ENCODE data around the gene PDLIM3. TPM values are rescaled to one million over a fixed set of nuclear protein-coding genes. Genes with fewer than 3 reads are reported as not detected.
"Not testable (repeated sequence)": the region's sequence is repeated elsewhere in the genome, so short reads cannot be mapped to it uniquely, and the experiment has no call there.

Gene PDLIM3
- total and polyA plus RNA-seq, 2 donors (not counting 1 experiment from before 2014, with no cell fraction given): 0.15 TPM; not detected in 1

DNA sequence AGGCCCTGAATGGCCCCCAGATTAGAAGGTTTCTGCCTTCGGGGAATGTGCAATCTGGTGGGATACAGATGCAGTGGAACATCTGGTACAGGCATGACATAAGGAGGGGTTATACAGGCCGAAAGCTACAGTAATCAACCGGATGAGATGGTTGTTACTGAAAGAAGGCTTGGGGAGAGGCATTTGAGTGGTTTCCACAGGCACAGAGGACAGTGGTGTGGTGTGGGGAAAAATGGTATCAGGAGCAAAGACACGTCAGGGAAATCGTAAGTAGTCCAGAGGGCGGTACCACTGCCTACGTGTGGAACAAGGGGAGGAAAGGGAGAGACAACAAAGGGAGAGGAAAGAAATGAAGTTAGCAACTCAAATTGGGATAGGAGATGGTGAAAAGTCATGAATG, 3.0 kb downstream of the PDLIM3 start:
- no peaks in the 10 kb centered on the region for H4K20me1 ChIP-seq (ENCODE audit: control insufficient read depth, insufficient read depth, low read length, poor library complexity, severe bottlenecking)
- ChIA-PET CTCF (no interaction called here), POLR2A (no interaction called here)
- Mint-ChIP-seq H3K4me3 (no peak overlapping the region), H3K27me3 (peaks cover 59% of the 10 kb centered on the region), H3K4me1 (peaks cover 8% of the 10 kb centered on the region), H3K9me3 (ENCODE audit: insufficient read depth) (no peaks in the 10 kb centered on the region), H3K27ac (no peak overlapping the region)
- TF ChIP-seq, protein P1, sequence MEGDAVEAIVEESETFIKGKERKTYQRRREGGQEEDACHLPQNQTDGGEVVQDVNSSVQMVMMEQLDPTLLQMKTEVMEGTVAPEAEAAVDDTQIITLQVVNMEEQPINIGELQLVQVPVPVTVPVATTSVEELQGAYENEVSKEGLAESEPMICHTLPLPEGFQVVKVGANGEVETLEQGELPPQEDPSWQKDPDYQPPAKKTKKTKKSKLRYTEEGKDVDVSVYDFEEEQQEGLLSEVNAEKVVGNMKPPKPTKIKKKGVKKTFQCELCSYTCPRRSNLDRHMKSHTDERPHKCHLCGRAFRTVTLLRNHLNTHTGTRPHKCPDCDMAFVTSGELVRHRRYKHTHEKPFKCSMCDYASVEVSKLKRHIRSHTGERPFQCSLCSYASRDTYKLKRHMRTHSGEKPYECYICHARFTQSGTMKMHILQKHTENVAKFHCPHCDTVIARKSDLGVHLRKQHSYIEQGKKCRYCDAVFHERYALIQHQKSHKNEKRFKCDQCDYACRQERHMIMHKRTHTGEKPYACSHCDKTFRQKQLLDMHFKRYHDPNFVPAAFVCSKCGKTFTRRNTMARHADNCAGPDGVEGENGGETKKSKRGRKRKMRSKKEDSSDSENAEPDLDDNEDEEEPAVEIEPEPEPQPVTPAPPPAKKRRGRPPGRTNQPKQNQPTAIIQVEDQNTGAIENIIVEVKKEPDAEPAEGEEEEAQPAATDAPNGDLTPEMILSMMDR (IDR thresholded peaks at IDR 0.05): no peak
- no peak for TF ChIP-seq EZH2 (IDR thresholded peaks at IDR 0.05; ENCODE audit: borderline replicate concordance, insufficient read depth, low read depth, low read length, poor library complexity, severe bottlenecking)
- H3K27me3 ChIP-seq (replicated peaks in 1 of 4; ENCODE audit: control extremely low read depth in 1 of 4, control insufficient read depth in 3 of 4, insufficient read depth in 4 of 4, low read length in 3 of 4): peaks cover 0 to 31% (median 25%) of the 10 kb centered on the region in 4 experiments
- H3K4me2 ChIP-seq (replicated peaks; ENCODE audit: low read depth, low read length, poor library complexity, severe bottlenecking): no peak overlapping the region
- DNase-seq (no peak), ATAC-seq (ENCODE audit: low read depth) (no peak)
- peaks cover 0 to 7% (median 0%) of the 10 kb centered on the region in 3 donors for H3K9me3 ChIP-seq (ENCODE audit: control extremely low read depth in 1 of 3, control insufficient read depth in 2 of 3, insufficient read depth in 1 of 3, low read length in 2 of 3)
- no peak overlapping the region for H3K9ac ChIP-seq (ENCODE audit: low read length)
- H3K36me3 ChIP-seq (replicated peaks in 1 of 2; ENCODE audit: control extremely low read depth in 1 of 2, control insufficient read depth in 1 of 2, extremely low read depth in 1 of 2, insufficient read depth in 2 of 2, low read length in 1 of 2): no peaks in the 10 kb centered on the region
- 92% methylated on average over 7 of the region's 7 CpGs for WGBS (ENCODE audit: insufficient coverage)
- H3K4me1 ChIP-seq (ENCODE audit: control insufficient read depth in 2 of 2, insufficient read depth in 2 of 2, low read length in 2 of 2): peaks cover 5 to 12% of the 10 kb centered on the region in 2 donors
- no peak overlapping the region for H3K27ac ChIP-seq (ENCODE audit: low read length in 2 of 2)
- intact Hi-C loops (cut with micrococcal nuclease): no loop called here
- no peak overlapping the region for H2AFZ ChIP-seq (ENCODE audit: insufficient read depth, low read depth, low read length, poor library complexity, severe bottlenecking)
- H3K4me3 ChIP-seq (ENCODE audit: control extremely low read depth in 1 of 5, extremely low read depth in 1 of 5, insufficient read depth in 1 of 5, low read depth in 2 of 5, low read length in 4 of 5): no peak overlapping the region
- H3K79me2 ChIP-seq (ENCODE audit: control insufficient read depth, insufficient read depth, low read length): no peaks in the 10 kb centered on the region

DNA sequence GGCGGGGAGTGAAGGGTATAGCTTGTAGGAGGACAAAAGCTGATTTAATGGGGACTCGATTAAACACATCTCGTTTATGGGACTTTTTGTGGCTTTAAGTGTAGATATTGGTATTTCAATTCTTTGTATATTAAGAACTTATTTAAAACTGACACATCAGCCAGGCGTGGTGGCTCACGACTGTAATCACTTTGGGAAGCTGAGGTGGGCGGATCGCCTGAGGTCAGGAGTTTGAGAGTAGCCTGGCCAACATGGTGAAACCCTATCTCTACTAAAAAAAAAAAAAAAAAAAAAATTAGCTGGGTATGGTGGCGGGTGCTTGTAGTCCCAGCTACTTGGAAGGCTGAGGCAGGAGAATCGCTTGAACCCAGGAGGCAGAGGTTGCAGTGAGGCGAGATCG, 3.7 kb downstream of the PDLIM3 start:
- H3K27ac Mint-ChIP-seq; H3K9me3 Mint-ChIP-seq (ENCODE audit: insufficient read depth); H3K79me2 ChIP-seq (ENCODE audit: control insufficient read depth, insufficient read depth, low read length); CTCF ChIA-PET; POLR2A ChIA-PET; H3K4me3 Mint-ChIP-seq; H2AFZ ChIP-seq (ENCODE audit: insufficient read depth, low read depth, low read length, poor library complexity, severe bottlenecking); H4K20me1 ChIP-seq (ENCODE audit: control insufficient read depth, insufficient read depth, low read length, poor library complexity, severe bottlenecking); H3K27ac ChIP-seq (ENCODE audit: low read length in 2 of 2); H3K4me1 Mint-ChIP-seq; H3K36me3 ChIP-seq (replicated peaks in 1 of 2; ENCODE audit: control extremely low read depth in 1 of 2, control insufficient read depth in 1 of 2, extremely low read depth in 1 of 2, insufficient read depth in 2 of 2, low read length in 1 of 2); H3K4me2 ChIP-seq (replicated peaks; ENCODE audit: low read depth, low read length, poor library complexity, severe bottlenecking); H3K4me3 ChIP-seq (ENCODE audit: control extremely low read depth in 1 of 5, extremely low read depth in 1 of 5, insufficient read depth in 1 of 5, low read depth in 2 of 5, low read length in 4 of 5); intact Hi-C loops (cut with micrococcal nuclease); H3K9me3 ChIP-seq (ENCODE audit: control extremely low read depth in 1 of 3, control insufficient read depth in 2 of 3, insufficient read depth in 1 of 3, low read length in 2 of 3); ATAC-seq (ENCODE audit: low read depth); DNase-seq; H3K9ac ChIP-seq (ENCODE audit: low read length): not testable (repeated sequence)
- Histone ChIP-seq H3K4me1 (ENCODE audit: control insufficient read depth in 2 of 2, insufficient read depth in 2 of 2, low read length in 2 of 2) (peaks cover 5 to 12% of the 10 kb centered on the region in 2 donors), H3K27me3 (replicated peaks in 1 of 4; ENCODE audit: control extremely low read depth in 1 of 4, control insufficient read depth in 3 of 4, insufficient read depth in 4 of 4, low read length in 3 of 4) (peaks cover 0 to 28% (median 22%) of the 10 kb centered on the region in 4 experiments)
- WGBS (ENCODE audit: insufficient coverage): no CpG with 5 or more reads among the region's 11 CpGs
- H3K27me3 Mint-ChIP-seq: peaks cover 63% of the 10 kb centered on the region
